CD4-positive, alpha-beta T cell treated with Interleukin-15 for 1 hour (primary cell): ENCODE measurements around the gene CD93.

Experiments used
- DNase-seq: peaks from one replicate; pipeline ENCODE4 v3.0.0-alpha.2; 2020

The CD93 gene

GRCh38 chr20:23120936-23121750 lies 35.0 kb upstream of the CD93 start:
- no peak for DNase-seq

- DNase-seq: no peak
Observed at GRCh38 chr20:23120261-23120660, 34.1 kb upstream of the CD93 start.

- DNase-seq: no peak
Observed at GRCh38 chr20:23119456-23120216, 33.5 kb upstream of the CD93 start.

- no peak for DNase-seq
Observed at GRCh38 chr20:23118766-23119165, 32.6 kb upstream of the CD93 start.

GRCh38 chr20:23118144-23118543 lies 32.0 kb upstream of the CD93 start:
- no peak for DNase-seq

- DNase-seq: no peak
Observed at GRCh38 chr20:23117738-23118137, 31.6 kb upstream of the CD93 start.

- DNase-seq: peak; percentile 41
Observed at GRCh38 chr20:23116311-23117089, 30.4 kb upstream of the CD93 start.

GRCh38 chr20:23115822-23116221 lies 29.7 kb upstream of the CD93 start:
- no peak for DNase-seq

- no peak for DNase-seq
Observed at GRCh38 chr20:23114448-23115082, 28.4 kb upstream of the CD93 start.

GRCh38 chr20:23114018-23114417 lies 27.9 kb upstream of the CD93 start:
- no peak for DNase-seq

- no peak for DNase-seq
Observed at GRCh38 chr20:23112595-23112994, 26.5 kb upstream of the CD93 start.

GRCh38 chr20:23111944-23112342 lies 25.8 kb upstream of the CD93 start:
- DNase-seq: no peak

GRCh38 chr20:23111307-23111943 lies 25.3 kb upstream of the CD93 start:
- no peak for DNase-seq

GRCh38 chr20:23108871-23109270 lies 22.7 kb upstream of the CD93 start:
- no peak for DNase-seq

GRCh38 chr20:23107466-23107865 lies 21.3 kb upstream of the CD93 start:
- DNase-seq: no peak

- DNase-seq: no peak
Observed at GRCh38 chr20:23106271-23106851, 20.2 kb upstream of the CD93 start.

GRCh38 chr20:23105193-23105592 lies 19.1 kb upstream of the CD93 start:
- no peak for DNase-seq

- no peak for DNase-seq
Observed at GRCh38 chr20:23103284-23104018, 17.3 kb upstream of the CD93 start.

GRCh38 chr20:23101696-23102406 lies 15.7 kb upstream of the CD93 start:
- no peak for DNase-seq

- no peak for DNase-seq
Observed at GRCh38 chr20:23100720-23101107, 14.6 kb upstream of the CD93 start.
